ENCODE results near the gene ASB3.

- TF ChIP-seq CTCF (IDR thresholded peaks at IDR 0.05; ENCODE audit: borderline replicate concordance, extremely low read depth, low read length, poor library complexity, severe bottlenecking) (no peak), EZH2 (IDR thresholded peaks at IDR 0.05; ENCODE audit: borderline replicate concordance, low read depth, low read length, severe bottlenecking) (no peak)
Observed at GRCh38 chr2:53737091-53737490, 49.7 kb downstream of the ASB3 start.
